K562 (cell line): ENCODE results near the gene TMEM248. TPM values are rescaled to one million over a fixed set of nuclear protein-coding genes. Genes with fewer than 3 reads are reported as not detected.

Experiments used
- BDP1 ChIP-seq: IDR thresholded peaks from 3 replicates; pipeline ENCODE4 v1.6.1; 2011; ENCODE audit not compliant: insufficient read length, insufficient read depth
- KDM4B ChIP-seq, 2 experiments: fragments of 450-650 bp in 1 of 2; sonication (generic) in 1 of 2; IDR thresholded peaks; 2 replicates each; pipeline ENCODE4 v1.6.1; 2016 to 2017; ENCODE audit warnings: borderline replicate concordance in 2 of 2, antibody characterized with exemption in 1 of 2, low read depth in 1 of 2, mild to moderate bottlenecking in 1 of 2
- LCOR ChIP-seq: sonication (generic); formaldehyde crosslinking; IDR thresholded peaks from 2 replicates; pipeline ENCODE4 v1.8.0; 2022; ENCODE audit warnings: mild to moderate bottlenecking, missing genetic modification reagents
- MECOM ChIP-seq: fragments of 250-450 bp; sonication (Bioruptor Pico); IDR thresholded peaks from 2 replicates; pipeline ENCODE4 v1.8.0; 2022; ENCODE audit warnings: inconsistent platforms
- NBN ChIP-seq: fragments of 450-650 bp; IDR thresholded peaks from 2 replicates; pipeline ENCODE4 v1.6.1; 2016; ENCODE audit warnings: low read depth, mild to moderate bottlenecking
- NCOA2 ChIP-seq, 2 experiments: fragments of 450-650 bp; IDR thresholded peaks; 2 replicates each; pipeline ENCODE4 v1.6.1; 2018; ENCODE audit warnings: mild to moderate bottlenecking in 2 of 2, moderate library complexity in 1 of 2; ENCODE audit not compliant: partially characterized antibody in 2 of 2
- NFIC ChIP-seq: fragments of 450-650 bp; IDR thresholded peaks from 2 replicates; pipeline ENCODE4 v1.6.1; 2017; ENCODE audit warnings: mild to moderate bottlenecking, inconsistent platforms
- POLR2H ChIP-seq: IDR thresholded peaks from 2 replicates; pipeline ENCODE4 v1.6.1; 2016; ENCODE audit warnings: missing genetic modification characterization, low read depth, mild to moderate bottlenecking, control low read depth, missing compliant biosample characterization, moderate library complexity
- XRCC5 ChIP-seq: fragments of 200-400 bp; formaldehyde crosslinking; IDR thresholded peaks from 2 replicates; pipeline ENCODE4 v1.6.1; 2017; ENCODE audit warnings: low read depth, mild to moderate bottlenecking, low read length
- ZNF668 ChIP-seq: fragments of 250-450 bp; sonication (Bioruptor Pico); IDR thresholded peaks from 2 replicates; pipeline ENCODE4 v1.8.0; 2022; ENCODE audit warnings: mild to moderate bottlenecking, inconsistent platforms
- polyA plus RNA-seq, 8 experiments: library from polyadenylated mRNA; depleted of rRNA in 4 of 8; stranded (reverse) in 5 of 8; unstranded in 3 of 8; fragments of >200 nt; fragmentation: Nextera tagmentation in 2 of 8; fragmentation: Illumina TruSeq in 1 of 8; extraction: Ambion mirVana in 2 of 8; extraction: Trizol in 1 of 8; gene quantifications; 2 replicates each; pipeline versions ENCODE4 v1.2.1 to v1.2.3, GENCODE V29; 2011 to 2014; ENCODE audit warnings: inconsistent platforms in 1 of 8, missing spikeins in 1 of 8
- total RNA-seq, 7 experiments: library from RNA; depleted of rRNA in 6 of 7; stranded (reverse); fragments of >200 nt in 6 of 7; fragmentation: Illumina TruSeq in 2 of 7; extraction: Trizol in 2 of 7; gene quantifications; 2 replicates each; pipeline versions ENCODE4 v1.2.1 to v1.2.3, GENCODE V29; 2011 to 2021; ENCODE audit warnings: low replicate concordance in 1 of 7
- TF ChIP-seq, protein P1 (sequence below), 2 experiments: fragments of 450-650 bp in 1 of 2; IDR thresholded peaks; 2 replicates each; pipeline ENCODE4 v1.6.1; 2011 to 2017; ENCODE audit warnings: low read depth in 2 of 2, antibody characterized with exemption in 1 of 2, borderline replicate concordance in 1 of 2, low read length in 1 of 2, mild to moderate bottlenecking in 1 of 2, mixed read lengths in 1 of 2; ENCODE audit not compliant: control insufficient read depth in 1 of 2
- TF ChIP-seq, protein P2 (sequence below): fragments of 200-800 bp; sonication (Bioruptor generic); IDR thresholded peaks from 2 replicates; pipeline ENCODE4 v1.6.1; 2017; ENCODE audit warnings: missing genetic modification characterization, missing compliant biosample characterization
- TF ChIP-seq, protein P3 (sequence below): sonication (generic); formaldehyde crosslinking; IDR thresholded peaks from 2 replicates; pipeline ENCODE4 v1.8.0; 2023; ENCODE audit warnings: mild to moderate bottlenecking, missing genetic modification reagents
- TF ChIP-seq, protein P4 (sequence below): sonication (generic); formaldehyde crosslinking; IDR thresholded peaks from 2 replicates; pipeline ENCODE4 v1.8.0; 2022; ENCODE audit warnings: missing genetic modification reagents, mild to moderate bottlenecking, moderate library complexity, borderline replicate concordance
- TF ChIP-seq, protein P5 (sequence below), 2 experiments: fragments of 450-650 bp in 1 of 2; sonication (generic) in 1 of 2; formaldehyde crosslinking; conservative IDR thresholded peaks; 2 replicates each; pipeline versions ENCODE4 v1.4.0 to v1.8.1; 2020 to 2022; ENCODE audit warnings: mild to moderate bottlenecking in 1 of 2, missing genetic modification reagents in 1 of 2
- TF ChIP-seq, protein P6 (sequence below): fragments of 250-450 bp; sonication (Bioruptor Pico); IDR thresholded peaks from 2 replicates; pipeline ENCODE4 v1.4.0; 2020; ENCODE audit warnings: mild to moderate bottlenecking, moderate library complexity

TMEM248 gene
- total and polyA plus RNA-seq, 9 of the 15 experiments (the other 6 are each of a cell fraction or from before 2014, with no cell fraction given), result 6.3 to 132 (median 64.4) TPM

DNA sequence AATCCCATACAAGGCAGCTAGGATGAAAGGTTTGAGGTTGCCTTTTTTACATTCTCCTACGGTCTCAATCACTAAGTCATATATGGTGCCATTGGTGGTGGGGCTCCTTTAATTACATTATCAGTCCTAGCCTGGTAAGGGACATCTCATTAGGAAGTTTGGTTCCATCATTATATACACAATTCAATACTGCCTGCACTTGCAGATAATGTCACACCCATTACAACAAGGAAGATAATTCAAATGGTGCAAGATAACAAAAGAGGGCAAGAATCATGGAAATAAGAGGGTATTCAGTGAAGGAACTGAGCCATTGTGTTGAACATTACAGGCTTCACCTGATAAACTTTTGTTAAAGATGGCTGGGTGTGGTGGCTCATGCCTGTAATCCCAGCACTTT, 1.7 kb upstream of the TMEM248 start (continued):
- TF ChIP-seq, protein P1, sequence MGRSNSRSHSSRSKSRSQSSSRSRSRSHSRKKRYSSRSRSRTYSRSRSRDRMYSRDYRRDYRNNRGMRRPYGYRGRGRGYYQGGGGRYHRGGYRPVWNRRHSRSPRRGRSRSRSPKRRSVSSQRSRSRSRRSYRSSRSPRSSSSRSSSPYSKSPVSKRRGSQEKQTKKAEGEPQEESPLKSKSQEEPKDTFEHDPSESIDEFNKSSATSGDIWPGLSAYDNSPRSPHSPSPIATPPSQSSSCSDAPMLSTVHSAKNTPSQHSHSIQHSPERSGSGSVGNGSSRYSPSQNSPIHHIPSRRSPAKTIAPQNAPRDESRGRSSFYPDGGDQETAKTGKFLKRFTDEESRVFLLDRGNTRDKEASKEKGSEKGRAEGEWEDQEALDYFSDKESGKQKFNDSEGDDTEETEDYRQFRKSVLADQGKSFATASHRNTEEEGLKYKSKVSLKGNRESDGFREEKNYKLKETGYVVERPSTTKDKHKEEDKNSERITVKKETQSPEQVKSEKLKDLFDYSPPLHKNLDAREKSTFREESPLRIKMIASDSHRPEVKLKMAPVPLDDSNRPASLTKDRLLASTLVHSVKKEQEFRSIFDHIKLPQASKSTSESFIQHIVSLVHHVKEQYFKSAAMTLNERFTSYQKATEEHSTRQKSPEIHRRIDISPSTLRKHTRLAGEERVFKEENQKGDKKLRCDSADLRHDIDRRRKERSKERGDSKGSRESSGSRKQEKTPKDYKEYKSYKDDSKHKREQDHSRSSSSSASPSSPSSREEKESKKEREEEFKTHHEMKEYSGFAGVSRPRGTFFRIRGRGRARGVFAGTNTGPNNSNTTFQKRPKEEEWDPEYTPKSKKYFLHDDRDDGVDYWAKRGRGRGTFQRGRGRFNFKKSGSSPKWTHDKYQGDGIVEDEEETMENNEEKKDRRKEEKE (IDR thresholded peaks at IDR 0.05; ENCODE audit: borderline replicate concordance in 1 of 2, control insufficient read depth in 1 of 2, low read depth in 2 of 2, low read length in 1 of 2), result no peak
- TF ChIP-seq ZNF668 (CRISPR knock-in tag), result no peak
- no peak for TF ChIP-seq KDM4B (IDR thresholded peaks at IDR 0.05; ENCODE audit: borderline replicate concordance in 2 of 2, low read depth in 1 of 2)
- no peak for TF ChIP-seq POLR2H
- no peak for TF ChIP-seq NCOA2 (IDR thresholded peaks at IDR 0.05; ENCODE audit: partially characterized antibody in 2 of 2)
- TF ChIP-seq, protein P2, sequence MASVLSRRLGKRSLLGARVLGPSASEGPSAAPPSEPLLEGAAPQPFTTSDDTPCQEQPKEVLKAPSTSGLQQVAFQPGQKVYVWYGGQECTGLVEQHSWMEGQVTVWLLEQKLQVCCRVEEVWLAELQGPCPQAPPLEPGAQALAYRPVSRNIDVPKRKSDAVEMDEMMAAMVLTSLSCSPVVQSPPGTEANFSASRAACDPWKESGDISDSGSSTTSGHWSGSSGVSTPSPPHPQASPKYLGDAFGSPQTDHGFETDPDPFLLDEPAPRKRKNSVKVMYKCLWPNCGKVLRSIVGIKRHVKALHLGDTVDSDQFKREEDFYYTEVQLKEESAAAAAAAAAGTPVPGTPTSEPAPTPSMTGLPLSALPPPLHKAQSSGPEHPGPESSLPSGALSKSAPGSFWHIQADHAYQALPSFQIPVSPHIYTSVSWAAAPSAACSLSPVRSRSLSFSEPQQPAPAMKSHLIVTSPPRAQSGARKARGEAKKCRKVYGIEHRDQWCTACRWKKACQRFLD (CRISPR knock-in tag), result no peak
- no peak for TF ChIP-seq MECOM (CRISPR knock-in tag)
- no peak for TF ChIP-seq XRCC5
- TF ChIP-seq, protein P3, sequence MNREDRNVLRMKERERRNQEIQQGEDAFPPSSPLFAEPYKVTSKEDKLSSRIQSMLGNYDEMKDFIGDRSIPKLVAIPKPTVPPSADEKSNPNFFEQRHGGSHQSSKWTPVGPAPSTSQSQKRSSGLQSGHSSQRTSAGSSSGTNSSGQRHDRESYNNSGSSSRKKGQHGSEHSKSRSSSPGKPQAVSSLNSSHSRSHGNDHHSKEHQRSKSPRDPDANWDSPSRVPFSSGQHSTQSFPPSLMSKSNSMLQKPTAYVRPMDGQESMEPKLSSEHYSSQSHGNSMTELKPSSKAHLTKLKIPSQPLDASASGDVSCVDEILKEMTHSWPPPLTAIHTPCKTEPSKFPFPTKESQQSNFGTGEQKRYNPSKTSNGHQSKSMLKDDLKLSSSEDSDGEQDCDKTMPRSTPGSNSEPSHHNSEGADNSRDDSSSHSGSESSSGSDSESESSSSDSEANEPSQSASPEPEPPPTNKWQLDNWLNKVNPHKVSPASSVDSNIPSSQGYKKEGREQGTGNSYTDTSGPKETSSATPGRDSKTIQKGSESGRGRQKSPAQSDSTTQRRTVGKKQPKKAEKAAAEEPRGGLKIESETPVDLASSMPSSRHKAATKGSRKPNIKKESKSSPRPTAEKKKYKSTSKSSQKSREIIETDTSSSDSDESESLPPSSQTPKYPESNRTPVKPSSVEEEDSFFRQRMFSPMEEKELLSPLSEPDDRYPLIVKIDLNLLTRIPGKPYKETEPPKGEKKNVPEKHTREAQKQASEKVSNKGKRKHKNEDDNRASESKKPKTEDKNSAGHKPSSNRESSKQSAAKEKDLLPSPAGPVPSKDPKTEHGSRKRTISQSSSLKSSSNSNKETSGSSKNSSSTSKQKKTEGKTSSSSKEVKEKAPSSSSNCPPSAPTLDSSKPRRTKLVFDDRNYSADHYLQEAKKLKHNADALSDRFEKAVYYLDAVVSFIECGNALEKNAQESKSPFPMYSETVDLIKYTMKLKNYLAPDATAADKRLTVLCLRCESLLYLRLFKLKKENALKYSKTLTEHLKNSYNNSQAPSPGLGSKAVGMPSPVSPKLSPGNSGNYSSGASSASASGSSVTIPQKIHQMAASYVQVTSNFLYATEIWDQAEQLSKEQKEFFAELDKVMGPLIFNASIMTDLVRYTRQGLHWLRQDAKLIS (CRISPR knock-in tag), result no peak
- TF ChIP-seq BDP1, result no peak
- TF ChIP-seq, protein P4, sequence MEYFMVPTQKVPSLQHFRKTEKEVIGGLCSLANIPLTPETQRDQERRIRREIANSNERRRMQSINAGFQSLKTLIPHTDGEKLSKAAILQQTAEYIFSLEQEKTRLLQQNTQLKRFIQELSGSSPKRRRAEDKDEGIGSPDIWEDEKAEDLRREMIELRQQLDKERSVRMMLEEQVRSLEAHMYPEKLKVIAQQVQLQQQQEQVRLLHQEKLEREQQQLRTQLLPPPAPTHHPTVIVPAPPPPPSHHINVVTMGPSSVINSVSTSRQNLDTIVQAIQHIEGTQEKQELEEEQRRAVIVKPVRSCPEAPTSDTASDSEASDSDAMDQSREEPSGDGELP (CRISPR knock-in tag), result no peak
- no peak for TF ChIP-seq LCOR (CRISPR knock-in tag)
- no peak for TF ChIP-seq NBN
- TF ChIP-seq, protein P5, sequence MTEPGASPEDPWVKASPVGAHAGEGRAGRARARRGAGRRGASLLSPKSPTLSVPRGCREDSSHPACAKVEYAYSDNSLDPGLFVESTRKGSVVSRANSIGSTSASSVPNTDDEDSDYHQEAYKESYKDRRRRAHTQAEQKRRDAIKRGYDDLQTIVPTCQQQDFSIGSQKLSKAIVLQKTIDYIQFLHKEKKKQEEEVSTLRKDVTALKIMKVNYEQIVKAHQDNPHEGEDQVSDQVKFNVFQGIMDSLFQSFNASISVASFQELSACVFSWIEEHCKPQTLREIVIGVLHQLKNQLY (CRISPR knock-in tag; conservative IDR thresholded peaks at IDR 0.05), result no peak
- TF ChIP-seq NFIC, result 0 out of 2 replicates have a peak, but pooled peaks have one; percentile 19
- TF ChIP-seq, protein P6, sequence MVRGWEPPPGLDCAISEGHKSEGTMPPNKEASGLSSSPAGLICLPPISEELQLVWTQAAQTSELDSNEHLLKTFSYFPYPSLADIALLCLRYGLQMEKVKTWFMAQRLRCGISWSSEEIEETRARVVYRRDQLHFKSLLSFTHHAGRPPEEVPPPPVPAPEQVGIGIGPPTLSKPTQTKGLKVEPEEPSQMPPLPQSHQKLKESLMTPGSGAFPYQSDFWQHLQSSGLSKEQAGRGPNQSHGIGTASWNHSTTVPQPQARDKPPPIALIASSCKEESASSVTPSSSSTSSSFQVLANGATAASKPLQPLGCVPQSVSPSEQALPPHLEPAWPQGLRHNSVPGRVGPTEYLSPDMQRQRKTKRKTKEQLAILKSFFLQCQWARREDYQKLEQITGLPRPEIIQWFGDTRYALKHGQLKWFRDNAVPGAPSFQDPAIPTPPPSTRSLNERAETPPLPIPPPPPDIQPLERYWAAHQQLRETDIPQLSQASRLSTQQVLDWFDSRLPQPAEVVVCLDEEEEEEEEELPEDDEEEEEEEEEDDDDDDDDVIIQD, result no peak
